ENCODE results near the gene ERC2.

The ERC2 gene

GRCh38 chr3:55984626-55985025 is 483.6 kb downstream of the ERC2 start:
- DNase-seq (ENCODE audit: low read depth), result no peak

DNA sequence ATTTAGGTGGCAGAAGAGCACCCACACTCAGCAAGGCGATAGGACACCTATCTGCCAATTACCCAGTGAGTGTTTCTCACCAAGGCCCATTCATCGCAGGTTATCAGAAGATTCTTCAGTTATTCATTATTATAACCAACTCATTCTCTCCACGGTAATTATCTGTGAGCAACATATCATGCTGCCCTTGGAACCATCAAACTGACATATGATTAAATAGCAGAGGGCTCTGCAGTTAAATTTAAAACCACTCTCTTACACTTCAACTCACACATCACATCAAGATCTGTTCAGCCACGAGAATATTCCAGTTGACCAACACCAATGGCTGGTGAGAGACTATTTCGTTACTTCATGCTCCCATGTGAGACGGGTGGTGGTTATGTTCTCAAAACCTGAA is 489.3 kb downstream of the ERC2 start:
- DNase-seq (ENCODE audit: low read depth), result no peak

GRCh38 chr3:55974421-55975165 is 493.7 kb downstream of the ERC2 start:
- no peak for DNase-seq (ENCODE audit: low read depth)

DNA sequence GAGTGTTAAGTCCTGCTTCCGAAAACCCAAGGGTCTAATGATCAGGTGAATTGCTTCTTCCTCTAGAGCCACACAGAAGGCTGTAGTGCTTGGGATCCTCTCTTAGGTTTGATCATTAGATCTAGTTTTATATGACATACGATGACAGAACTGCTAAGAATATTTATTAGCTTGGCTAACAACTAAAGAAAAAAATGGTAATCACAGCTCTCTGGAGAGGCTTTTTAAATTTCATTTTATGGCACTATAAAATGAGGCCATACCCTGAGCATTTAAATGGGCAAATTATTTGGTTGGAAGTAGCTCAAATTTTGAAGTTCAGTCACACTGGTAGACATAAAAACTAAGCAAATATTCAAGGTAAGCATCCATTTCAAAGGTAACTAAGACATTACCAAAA is 498.6 kb downstream of the ERC2 start:
- DNase-seq (ENCODE audit: low read depth), result no peak

- no peak for DNase-seq (ENCODE audit: low read depth)
Observed at GRCh38 chr3:55968331-55968730, 499.9 kb downstream of the ERC2 start.

- no peak for DNase-seq (ENCODE audit: low read depth)
Observed at GRCh38 chr3:55966566-55966965, 501.7 kb downstream of the ERC2 start.

- DNase-seq (ENCODE audit: low read depth), result no peak
Observed at GRCh38 chr3:55965776-55966175, 502.5 kb downstream of the ERC2 start.

DNA sequence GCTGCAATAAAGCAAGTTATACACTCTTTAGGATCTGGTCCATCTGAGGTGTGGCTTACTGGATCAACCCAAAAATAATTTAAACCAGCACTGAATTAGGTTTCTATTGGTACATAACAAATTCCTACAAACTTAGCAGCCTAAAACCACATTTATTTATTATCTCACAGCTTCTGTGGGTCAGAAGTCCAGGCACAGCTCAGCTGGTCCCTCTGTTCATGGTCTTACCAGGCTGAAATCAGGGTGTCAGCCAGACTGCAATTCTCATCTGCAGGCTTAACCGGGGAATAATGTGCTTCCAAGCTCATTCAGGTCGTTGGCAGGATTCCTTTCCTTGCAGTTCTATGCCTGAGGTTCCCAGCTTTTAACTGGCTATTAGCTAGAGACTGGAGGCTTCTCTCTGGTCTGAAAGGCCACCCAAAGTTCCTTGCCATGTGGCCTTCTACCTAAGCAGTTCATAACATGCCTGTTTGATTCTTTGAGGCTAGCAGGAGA is 503.7 kb downstream of the ERC2 start:
- DNase-seq (ENCODE audit: low read depth), result no peak

DNA sequence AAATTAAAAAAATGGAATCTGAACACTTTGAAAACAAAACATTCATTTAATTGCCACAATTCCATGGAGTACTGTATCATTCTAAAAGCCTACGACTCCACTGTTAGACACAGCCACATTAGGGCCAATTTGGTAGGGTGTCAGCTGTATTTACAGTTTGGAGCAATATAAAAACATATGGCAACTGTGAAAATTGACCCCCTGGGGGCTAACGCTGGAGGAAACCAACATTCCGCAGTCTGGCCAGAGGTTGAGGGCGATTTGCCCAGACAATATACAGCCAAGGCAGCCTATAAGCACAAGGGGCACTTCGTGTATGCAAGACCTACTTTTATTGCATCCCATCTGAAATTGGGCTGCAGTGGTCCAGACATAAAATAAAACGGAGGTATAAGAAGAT is 504.7 kb downstream of the ERC2 start:
- no peak for DNase-seq (ENCODE audit: low read depth)

- DNase-seq (ENCODE audit: low read depth), result no peak
Observed at GRCh38 chr3:55959471-55960080, 508.7 kb downstream of the ERC2 start.

- no peak for DNase-seq (ENCODE audit: low read depth)
Observed at GRCh38 chr3:55958605-55959004, 509.7 kb downstream of the ERC2 start.

- no peak for DNase-seq (ENCODE audit: low read depth)
Observed at GRCh38 chr3:55955891-55956477, 512.3 kb downstream of the ERC2 start.

- DNase-seq (ENCODE audit: low read depth), result no peak
Observed at GRCh38 chr3:55951388-55951787, 516.9 kb downstream of the ERC2 start.

DNA sequence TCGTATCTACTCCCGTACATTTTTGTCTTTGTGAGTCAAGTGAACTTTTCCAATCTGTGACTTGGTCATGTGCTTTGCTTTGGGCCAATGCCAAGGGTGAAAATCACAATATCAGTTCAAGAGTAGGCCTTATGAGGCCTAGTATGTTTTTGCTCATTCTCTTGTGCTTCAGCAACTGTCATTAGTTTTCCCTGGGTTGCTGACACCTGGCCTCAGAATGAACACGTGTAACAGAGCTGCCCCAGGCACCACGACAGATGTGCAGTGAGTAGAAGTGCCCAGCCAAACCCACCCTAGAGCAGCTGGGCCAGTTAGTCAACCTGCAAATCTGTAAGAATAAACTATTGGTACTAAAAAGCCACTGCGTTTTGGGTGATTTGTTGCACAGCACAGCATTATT is 520.9 kb downstream of the ERC2 start:
- no peak for DNase-seq (ENCODE audit: low read depth)

DNA sequence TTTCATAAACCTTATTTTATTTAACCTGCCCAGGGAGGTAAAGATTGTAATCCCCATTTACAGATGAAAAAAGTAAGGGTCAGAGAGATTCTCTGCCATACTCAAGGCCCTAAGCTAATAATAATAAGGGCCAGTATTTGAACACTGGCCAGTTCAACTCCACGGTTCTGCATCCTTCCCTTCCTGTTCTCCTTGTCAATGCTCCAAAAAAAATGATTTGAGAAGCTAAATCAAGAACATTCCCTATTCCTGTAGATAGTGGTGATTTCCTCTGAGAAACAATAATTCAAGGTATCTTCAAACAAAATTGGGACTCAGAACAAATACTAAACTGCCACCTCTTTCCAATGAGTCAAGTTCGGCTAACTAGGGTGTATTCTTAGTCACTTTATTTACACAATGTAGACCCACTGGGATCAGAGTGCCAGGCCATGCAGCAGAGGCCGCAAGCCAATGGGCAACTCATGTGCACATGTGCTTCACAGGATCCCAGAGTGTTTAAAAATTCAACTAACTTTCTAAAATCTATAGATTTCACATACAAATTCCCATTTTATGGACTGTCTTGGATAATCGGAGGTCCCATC is 521.6 kb downstream of the ERC2 start:
- no peak for DNase-seq (ENCODE audit: low read depth)

- DNase-seq (ENCODE audit: low read depth), result no peak
Observed at GRCh38 chr3:55942868-55943267, 525.4 kb downstream of the ERC2 start.

- no peak for DNase-seq (ENCODE audit: low read depth)
Observed at GRCh38 chr3:55939287-55939686, 529.0 kb downstream of the ERC2 start.

- no peak for DNase-seq (ENCODE audit: low read depth)
Observed at GRCh38 chr3:55937301-55937700, 531.0 kb downstream of the ERC2 start.

DNA sequence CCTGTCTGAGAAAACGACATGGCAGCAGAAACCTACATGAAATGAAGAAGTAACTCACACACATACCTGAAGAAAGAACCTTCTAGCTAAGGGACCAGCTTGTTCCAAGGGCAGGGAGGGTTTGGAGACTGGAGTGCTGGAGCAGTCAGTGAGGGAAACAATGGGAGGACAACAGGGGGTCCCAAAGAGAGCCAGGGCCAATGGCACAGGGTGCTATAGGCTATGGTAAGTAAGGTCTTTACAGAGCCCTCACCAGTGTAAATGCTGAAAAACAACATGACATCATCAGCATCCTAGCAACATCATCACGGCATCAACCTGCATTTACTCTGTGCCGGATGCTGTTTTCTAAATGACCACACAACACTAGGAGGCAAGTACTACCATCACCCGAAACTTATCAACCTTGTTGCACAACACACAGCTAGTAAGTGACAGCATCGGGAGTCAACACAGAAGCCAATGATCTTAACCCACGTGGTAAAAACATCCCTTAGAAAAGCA is 531.7 kb downstream of the ERC2 start:
- DNase-seq (ENCODE audit: low read depth), result no peak

DNA sequence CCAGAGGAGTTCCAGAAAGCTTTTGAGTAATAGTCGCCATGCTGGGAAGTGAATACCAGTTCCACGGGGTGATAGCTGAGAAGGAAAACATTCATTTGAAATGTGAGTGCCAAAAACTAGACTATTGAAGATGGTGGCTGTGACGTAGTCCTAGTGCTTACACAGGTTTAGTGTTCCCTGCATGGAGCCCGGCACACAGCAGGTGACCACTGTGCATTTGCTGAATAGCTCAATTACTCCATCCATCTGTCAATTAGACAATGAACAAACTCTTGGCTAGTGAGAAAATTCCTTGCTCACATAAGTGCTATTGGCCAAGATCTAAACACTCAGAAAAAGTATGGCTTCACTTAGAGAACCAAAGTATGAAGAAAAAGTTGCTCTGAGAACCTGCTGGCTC is 533.0 kb downstream of the ERC2 start:
- no peak for DNase-seq (ENCODE audit: low read depth)

- DNase-seq (ENCODE audit: low read depth), result no peak
Observed at GRCh38 chr3:55934771-55935170, 533.5 kb downstream of the ERC2 start.

DNA sequence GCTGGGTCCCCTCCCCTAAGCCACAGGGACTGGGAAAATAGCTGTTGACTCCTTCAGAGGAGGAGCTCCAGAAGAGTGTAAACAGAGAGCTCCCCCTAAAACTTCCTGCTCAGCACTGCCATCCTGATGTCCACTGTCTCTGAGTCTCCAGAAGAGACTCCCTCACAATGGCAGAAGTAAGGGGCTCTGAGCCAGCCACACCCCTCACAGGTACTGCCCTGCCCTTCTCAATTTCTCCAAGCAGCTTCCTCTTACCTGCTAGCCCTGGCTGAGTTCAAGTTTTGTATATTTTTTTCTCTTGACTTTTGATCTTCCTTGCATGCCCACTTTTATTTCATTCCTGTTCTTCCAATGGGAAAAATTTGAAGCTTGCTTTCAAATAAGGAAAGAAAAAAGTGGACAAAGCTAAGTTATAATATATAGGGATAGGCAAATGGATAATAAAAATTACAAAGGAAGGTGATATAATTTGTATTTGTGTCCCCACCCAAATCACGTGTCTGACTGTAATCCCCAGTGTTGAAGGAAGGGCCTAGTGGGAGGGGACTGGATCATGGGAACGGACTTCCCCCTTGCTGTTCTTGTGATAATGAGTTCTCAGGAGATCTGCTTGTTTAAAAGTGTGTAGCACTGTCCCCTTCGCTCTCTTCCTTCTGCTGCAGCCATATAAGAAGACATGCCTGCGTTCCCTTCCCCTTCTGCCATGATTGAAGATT is 539.0 kb downstream of the ERC2 start:
- no peak for DNase-seq (ENCODE audit: low read depth)

All from stimulated activated CD8-positive, alpha-beta memory T cell treated with anti-CD3 and anti-CD28 coated beads, Interleukin-4, amount 100 ng/mL, for 24 hours (primary cell).